Upper lobe of right lung (tissue), 1 donor: Measurements from ENCODE around the gene ADARB1. TPM values are rescaled to one million over a fixed set of nuclear protein-coding genes. Genes with fewer than 3 reads are reported as not detected.

ENCODE experiments used
- ATAC-seq: fragments of 200-7000 bp; cut with Tn5 transposase; one replicate; pipeline ENCODE4 v1.9.1; 2020; ENCODE audit warnings: mild to moderate bottlenecking, moderate library complexity
- DNase-seq: peaks from one replicate; pipeline ENCODE4 v3.0.0-alpha.2; 2020
- H3K27ac ChIP-seq: fragments of 200-600 bp; one replicate; pipeline ENCODE4 v1.8.0; 2022
- H3K27me3 ChIP-seq: fragments of 200-600 bp; one replicate; pipeline ENCODE4 v1.8.0; 2022; ENCODE audit warnings: mild to moderate bottlenecking
- H3K36me3 ChIP-seq: fragments of 200-600 bp; one replicate; pipeline ENCODE4 v1.8.0; 2022
- H3K4me1 ChIP-seq: fragments of 200-600 bp; one replicate; pipeline ENCODE4 v1.8.0; 2022
- H3K4me3 ChIP-seq: fragments of 200-600 bp; one replicate; pipeline ENCODE4 v1.8.0; 2022; ENCODE audit warnings: mild to moderate bottlenecking
- H3K9me3 ChIP-seq: fragments of 200-600 bp; one replicate; pipeline ENCODE4 v1.8.0; 2022
- intact Hi-C: fragments of 100-400 bp; cut with DNase I; formaldehyde crosslinking; loops from one replicate; pipeline ENCODE4 v1.11.0; 2022
- total RNA-seq: library from RNA; stranded (reverse); fragmentation: NEBNext Ultra II Directional; extraction: Animal tissue kit (Norgen Biotek cat#: 25700); gene quantifications from one replicate; pipeline ENCODE4 v1.2.1, GENCODE V29; 2021
- TF ChIP-seq, protein P1 (sequence below): fragments of 200-600 bp; IDR thresholded peaks from one replicate; pipeline ENCODE4 v1.8.0; 2022; ENCODE audit warnings: antibody characterized with exemption
- donor health status: DM: no; HTN: yes; CAD: no; lungs with severe emphysema.

The ADARB1 gene
- total RNA-seq, 1 donor from 2014 or later, result 73.6 TPM

DNA sequence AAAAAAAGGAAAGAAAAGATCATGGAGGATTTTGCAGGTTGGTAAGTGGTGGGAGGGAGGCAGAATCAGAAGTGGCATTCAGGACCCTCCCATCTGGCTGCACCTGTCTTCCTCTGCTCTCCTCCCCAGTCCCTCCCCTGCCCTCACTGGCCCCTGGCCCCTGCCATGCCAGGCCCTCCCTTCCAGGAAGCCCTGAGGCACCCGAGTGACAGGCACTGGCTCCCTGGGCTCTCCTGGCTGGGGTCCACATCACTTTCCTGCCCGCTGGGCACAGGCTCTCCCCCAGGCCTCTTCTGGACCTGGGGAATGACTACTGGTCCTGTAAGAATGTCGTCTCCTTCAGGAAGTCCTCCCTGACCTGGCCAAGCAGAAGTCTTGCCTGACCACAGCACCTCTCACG is 15.3 kb upstream of the ADARB1 start:
- ATAC-seq (no peak), DNase-seq (no peak)
- Histone ChIP-seq H3K4me1 (no peaks in the 10 kb centered on the region), H3K36me3 (no peaks in the 10 kb centered on the region), H3K9me3 (no peaks in the 10 kb centered on the region), H3K27ac (no peak overlapping the region), H3K27me3 (no peaks in the 10 kb centered on the region), H3K4me3 (no peak overlapping the region)
- TF ChIP-seq, protein P1, sequence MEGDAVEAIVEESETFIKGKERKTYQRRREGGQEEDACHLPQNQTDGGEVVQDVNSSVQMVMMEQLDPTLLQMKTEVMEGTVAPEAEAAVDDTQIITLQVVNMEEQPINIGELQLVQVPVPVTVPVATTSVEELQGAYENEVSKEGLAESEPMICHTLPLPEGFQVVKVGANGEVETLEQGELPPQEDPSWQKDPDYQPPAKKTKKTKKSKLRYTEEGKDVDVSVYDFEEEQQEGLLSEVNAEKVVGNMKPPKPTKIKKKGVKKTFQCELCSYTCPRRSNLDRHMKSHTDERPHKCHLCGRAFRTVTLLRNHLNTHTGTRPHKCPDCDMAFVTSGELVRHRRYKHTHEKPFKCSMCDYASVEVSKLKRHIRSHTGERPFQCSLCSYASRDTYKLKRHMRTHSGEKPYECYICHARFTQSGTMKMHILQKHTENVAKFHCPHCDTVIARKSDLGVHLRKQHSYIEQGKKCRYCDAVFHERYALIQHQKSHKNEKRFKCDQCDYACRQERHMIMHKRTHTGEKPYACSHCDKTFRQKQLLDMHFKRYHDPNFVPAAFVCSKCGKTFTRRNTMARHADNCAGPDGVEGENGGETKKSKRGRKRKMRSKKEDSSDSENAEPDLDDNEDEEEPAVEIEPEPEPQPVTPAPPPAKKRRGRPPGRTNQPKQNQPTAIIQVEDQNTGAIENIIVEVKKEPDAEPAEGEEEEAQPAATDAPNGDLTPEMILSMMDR, result no peak
- intact Hi-C loops, result no loop called here

DNA sequence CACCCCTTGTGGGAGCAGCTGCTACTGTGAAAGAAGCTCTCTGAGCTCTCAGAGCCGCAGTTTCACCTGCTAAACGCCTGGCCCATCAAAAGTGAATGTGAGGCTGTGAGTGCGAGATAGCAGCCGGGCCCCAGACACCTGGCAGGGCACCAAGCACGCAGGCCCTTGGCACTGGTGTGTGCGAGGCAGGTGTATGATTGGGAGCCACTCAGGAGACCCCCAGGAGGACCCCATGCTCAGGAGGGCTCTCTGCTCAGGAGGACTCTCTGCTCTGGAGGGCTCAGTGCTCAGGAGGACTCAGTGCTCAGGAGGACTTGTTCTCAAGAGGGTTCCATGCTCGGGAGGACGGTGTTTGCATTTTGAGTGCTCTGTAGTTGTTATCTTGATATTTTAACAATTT is 14.3 kb upstream of the ADARB1 start:
- DNase-seq (no peak), ATAC-seq (no peak)

DNA sequence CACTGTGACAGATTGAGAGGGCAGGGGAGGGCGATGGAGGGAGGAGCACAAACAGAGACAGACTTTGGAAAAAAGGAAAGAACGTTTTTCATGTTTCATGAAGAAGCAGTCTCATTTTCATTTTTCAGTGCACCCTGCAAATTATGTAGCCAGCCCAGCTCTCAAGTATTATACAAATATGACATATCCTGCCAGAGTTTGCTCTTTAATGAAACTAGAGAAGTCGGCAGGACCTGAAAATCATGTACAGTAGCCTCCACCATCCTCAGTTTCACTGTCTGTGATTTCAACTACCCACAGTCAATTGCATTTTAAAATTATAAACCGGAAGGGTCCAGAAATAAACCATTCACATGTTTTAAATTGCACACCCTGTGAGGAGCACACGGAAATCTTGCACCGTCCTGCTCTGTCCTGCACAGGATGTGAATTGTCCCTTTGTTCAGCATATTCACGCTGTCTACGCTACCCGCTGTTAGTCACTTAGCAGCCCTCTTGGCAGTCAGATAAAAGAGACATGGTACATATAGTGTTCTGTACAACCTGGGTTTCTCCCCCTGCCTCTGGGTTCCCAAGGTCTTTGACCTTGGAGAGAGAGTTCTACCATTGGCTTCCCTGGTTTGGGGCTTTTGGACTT is 13.6 kb upstream of the ADARB1 start:
- TF ChIP-seq, protein P1, result no peak
- DNase-seq, result no peak
- no peak for ATAC-seq
- Histone ChIP-seq H3K27me3 (no peaks in the 10 kb centered on the region), H3K36me3 (no peaks in the 10 kb centered on the region), H3K9me3 (no peaks in the 10 kb centered on the region), H3K4me3 (no peak overlapping the region), H3K4me1 (no peaks in the 10 kb centered on the region), H3K27ac (no peak overlapping the region)
- intact Hi-C loops, result no loop called here

More for the DNA sequence above, 14.3 kb upstream of the ADARB1 start:
- intact Hi-C loops, result no loop called here
- TF ChIP-seq, protein P1, result no peak
- Histone ChIP-seq H3K27me3 (no peaks in the 10 kb centered on the region), H3K4me1 (no peaks in the 10 kb centered on the region), H3K9me3 (no peaks in the 10 kb centered on the region), H3K27ac (no peak overlapping the region), H3K36me3 (no peaks in the 10 kb centered on the region), H3K4me3 (no peak overlapping the region)

DNA sequence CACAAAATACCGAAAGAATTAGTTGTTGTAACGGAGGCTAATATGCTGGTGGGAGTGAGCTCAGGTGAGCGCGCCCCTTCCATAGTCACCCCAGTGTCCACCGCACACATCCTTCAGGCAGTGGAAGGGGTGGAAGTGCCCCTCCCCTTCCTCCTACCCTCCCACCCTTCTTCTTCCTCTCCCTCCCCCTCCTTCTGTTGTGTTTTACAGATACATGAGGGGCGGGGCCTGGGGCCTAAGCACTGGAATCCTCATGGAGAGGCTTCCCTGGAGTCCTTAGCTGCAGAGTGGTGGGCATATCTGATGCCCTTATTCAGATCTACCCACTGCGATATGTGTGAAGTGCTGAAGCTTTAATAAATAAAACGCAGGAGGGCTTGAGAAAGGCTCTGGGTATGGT is 10.3 kb upstream of the ADARB1 start:
- Histone ChIP-seq H3K9me3 (no peaks in the 10 kb centered on the region), H3K4me3 (no peak overlapping the region), H3K4me1 (no peaks in the 10 kb centered on the region), H3K36me3 (no peaks in the 10 kb centered on the region), H3K27me3 (no peaks in the 10 kb centered on the region), H3K27ac (no peak overlapping the region)
- ATAC-seq (no peak), DNase-seq (no peak)
- intact Hi-C loops, result no loop called here
- TF ChIP-seq, protein P1, result no peak

DNA sequence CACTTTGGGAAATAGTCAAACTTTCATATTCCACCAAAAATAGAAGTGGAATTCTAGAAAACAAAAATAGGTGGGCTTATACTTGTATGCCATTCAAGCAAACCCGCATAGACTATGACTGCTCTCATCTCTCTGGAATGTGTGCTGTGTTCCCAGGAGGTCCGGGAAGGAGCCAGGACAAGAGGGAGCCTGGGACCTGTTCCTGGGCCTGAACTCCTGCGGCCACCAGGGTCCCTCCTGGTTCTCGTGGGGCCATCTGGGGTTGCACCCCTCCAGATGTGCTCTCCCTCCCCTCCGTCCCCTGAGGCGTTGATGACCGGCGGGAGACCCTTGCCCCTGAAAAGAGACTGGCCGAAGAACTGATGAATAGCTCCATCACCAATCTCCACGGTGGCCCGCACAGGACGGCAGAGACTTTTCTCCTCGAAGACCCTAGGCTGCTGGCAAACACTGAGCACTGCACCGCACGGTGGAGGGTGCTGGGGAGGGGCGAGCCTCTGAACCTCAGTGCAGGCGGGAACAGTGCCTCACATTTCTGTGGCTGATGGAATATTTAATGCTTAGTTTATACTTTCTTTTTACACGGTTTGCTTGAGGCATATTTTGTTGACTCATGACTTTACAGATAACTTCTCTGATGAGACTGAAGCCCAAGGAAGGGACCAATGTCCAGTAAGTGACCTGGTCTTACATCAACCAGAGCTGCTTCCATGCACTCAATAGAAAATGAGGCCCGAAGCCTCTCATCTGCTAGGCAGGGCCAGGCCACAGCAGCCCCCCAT is 9.6 kb upstream of the ADARB1 start:
- TF ChIP-seq, protein P1, result no peak
- intact Hi-C loops, result no loop called here
- Histone ChIP-seq H3K9me3 (no peaks in the 10 kb centered on the region), H3K27ac (no peak overlapping the region), H3K4me3 (no peak overlapping the region), H3K4me1 (no peaks in the 10 kb centered on the region), H3K36me3 (no peaks in the 10 kb centered on the region), H3K27me3 (no peaks in the 10 kb centered on the region)
- no peak for DNase-seq
- ATAC-seq, result no peak
